ENCODE measurements around the gene NCR3LG1.

The NCR3LG1 gene

GRCh38 chr11:17351510-17352176, at the start of gene NCR3LG1:
TSS of gene NCR3LG1 (plus strand) at chr11:17351800. CDS start at chr11:17351970, 170 bp downstream.
- FAIRE-seq (no peak), DNase-seq (ENCODE audit: insufficient read length, low spot score) (peak; percentile 41)

GRCh38 chr11:17313349-17314231, 38.0 kb upstream of the NCR3LG1 start:
- FAIRE-seq (no peak), DNase-seq (ENCODE audit: insufficient read length, low spot score) (no peak)

- peak; percentile 72 for DNase-seq (ENCODE audit: insufficient read length, low spot score)
- peak; percentile 26 for FAIRE-seq
Measured at GRCh38 chr11:17314232-17314547, 37.4 kb upstream of the NCR3LG1 start.

- no peak for FAIRE-seq
- no peak for DNase-seq (ENCODE audit: insufficient read length, low spot score)
Measured at GRCh38 chr11:17314904-17315426, 36.6 kb upstream of the NCR3LG1 start.

GRCh38 chr11:17328871-17329494, 22.6 kb upstream of the NCR3LG1 start:
- FAIRE-seq = no peak

GRCh38 chr11:17331669-17332068, 19.9 kb upstream of the NCR3LG1 start:
- FAIRE-seq = no peak
- DNase-seq (ENCODE audit: insufficient read length, low spot score) = no peak

More at GRCh38 chr11:17328871-17329494, 22.6 kb upstream of the NCR3LG1 start:
- no peak for DNase-seq (ENCODE audit: insufficient read length, low spot score)

- FAIRE-seq (no peak), DNase-seq (ENCODE audit: insufficient read length, low spot score) (no peak)
Measured at GRCh38 chr11:17333799-17334586, 17.6 kb upstream of the NCR3LG1 start.

- FAIRE-seq (no peak), DNase-seq (ENCODE audit: insufficient read length, low spot score) (no peak)
Measured at GRCh38 chr11:17343257-17343656, 8.3 kb upstream of the NCR3LG1 start.

GRCh38 chr11:17343907-17344306, 7.7 kb upstream of the NCR3LG1 start:
- FAIRE-seq (no peak), DNase-seq (ENCODE audit: insufficient read length, low spot score) (no peak)

GRCh38 chr11:17347676-17348075, 3.9 kb upstream of the NCR3LG1 start:
- FAIRE-seq (no peak), DNase-seq (ENCODE audit: insufficient read length, low spot score) (no peak)

- no peak for DNase-seq (ENCODE audit: insufficient read length, low spot score)
- FAIRE-seq = no peak
Measured at GRCh38 chr11:17350455-17351171, 987 bp upstream of the NCR3LG1 start.

GRCh38 chr11:17351172-17351509, 459 bp upstream of the NCR3LG1 start:
- FAIRE-seq (no peak), DNase-seq (ENCODE audit: insufficient read length, low spot score) (no peak)

- peak; percentile 53 for DNase-seq (ENCODE audit: insufficient read length, low spot score)
- peak; percentile 33 for FAIRE-seq
Measured at GRCh38 chr11:17352950-17353820, 1.6 kb downstream of the NCR3LG1 start.

- FAIRE-seq = no peak
- no peak for DNase-seq (ENCODE audit: insufficient read length, low spot score)
Measured at GRCh38 chr11:17353821-17354600, 2.4 kb downstream of the NCR3LG1 start.

- DNase-seq (ENCODE audit: insufficient read length, low spot score) (peak; percentile 65), FAIRE-seq (no peak)
Measured at GRCh38 chr11:17354601-17354991, 3.0 kb downstream of the NCR3LG1 start.

GRCh38 chr11:17366495-17366894, 14.9 kb downstream of the NCR3LG1 start:
- peak; percentile 48 for FAIRE-seq
- DNase-seq (ENCODE audit: insufficient read length, low spot score) = no peak

- DNase-seq (ENCODE audit: insufficient read length, low spot score) = no peak
- peak; percentile 67 for FAIRE-seq
Measured at GRCh38 chr11:17368551-17368950, 17.0 kb downstream of the NCR3LG1 start.

GRCh38 chr11:17369094-17369493, 17.5 kb downstream of the NCR3LG1 start:
- no peak for DNase-seq (ENCODE audit: insufficient read length, low spot score)

More at GRCh38 chr11:17369094-17369493, 17.5 kb downstream of the NCR3LG1 start:
- FAIRE-seq = no peak
